ENCODE measurements around the gene COL11A2. TPM values are rescaled to one million over a fixed set of nuclear protein-coding genes. Genes with fewer than 3 reads are reported as not detected.
"Not testable (repeated sequence)": the region's sequence is repeated elsewhere in the genome, so short reads cannot be mapped to it uniquely, and the experiment has no call there.

COL11A2 gene
- total and polyA plus RNA-seq, 2 of the 13 experiments (the other 11 are each of a cell fraction or from before 2014, with no cell fraction given), result 0.55 TPM

- H3K4me2 ChIP-seq (ENCODE audit: low read depth, low read length); H3K27ac ChIP-seq (ENCODE audit: extremely low read length, insufficient read depth, low read length); intact Hi-C loops (cut with micrococcal nuclease; ENCODE audit: unreplicated experiment); FAIRE-seq; H3K36me3 ChIP-seq (replicated peaks in 1 of 2; ENCODE audit: control insufficient read depth in 1 of 2, insufficient read depth in 2 of 2, low read length in 2 of 2); H3K79me2 ChIP-seq (ENCODE audit: insufficient read depth, low read length); ATAC-seq; H2AFZ ChIP-seq (ENCODE audit: low read length); H3K27me3 ChIP-seq (ENCODE audit: control insufficient read depth in 1 of 2, insufficient read depth in 2 of 2, low read length in 2 of 2); H3K4me3 ChIP-seq (replicated peaks in 1 of 3; ENCODE audit: insufficient read depth in 1 of 3, low read depth in 2 of 3, low read length in 3 of 3); in situ Hi-C loops (cut with HindIII; ENCODE audit: extremely low pct_ligation_motif_present, low pct_unique_long_range_greater_than_20kb); BruUV-seq (replicated peaks); H3K9ac ChIP-seq (ENCODE audit: insufficient read depth, low read depth, low read length); H3K4me1 ChIP-seq (ENCODE audit: insufficient read depth, low read length); POLR2A ChIA-PET; CTCF ChIA-PET (ENCODE audit: low intra/inter-chr PET ratio, low total read pairs); H4K20me1 ChIP-seq (ENCODE audit: insufficient read depth, low read length); DNase-seq (ENCODE audit: low spot score): not testable (repeated sequence)
- H3K9me3 ChIP-seq (ENCODE audit: low read length), result peaks cover 11% of the 10 kb centered on the region; the same call in 1 of the 2 replicates
- WGBS (ENCODE audit: low lambda C conversion rate), result 75% methylated on average over 3 of the region's 3 CpGs
These were observed 41.7 kb downstream of the COL11A2 start for GRCh38 chr6:33150560-33150959.

- intact Hi-C loops (cut with micrococcal nuclease; ENCODE audit: unreplicated experiment) (loop anchor here (1.0 kb wide), 2 partner anchors 30 to 134 kb away; no protein-coding TSS in a partner anchor), in situ Hi-C loops (cut with HindIII; ENCODE audit: extremely low pct_ligation_motif_present, low pct_unique_long_range_greater_than_20kb) (no loop called here)
- CTCF ChIA-PET (ENCODE audit: low intra/inter-chr PET ratio, low total read pairs), result interaction anchor here (1.5 to 3.3 kb wide), 5 partner anchors 24 to 133 kb away, joined by 6 to 19 read pairs (median 11); no protein-coding TSS in a partner anchor
- Histone ChIP-seq H3K27ac (ENCODE audit: extremely low read length, insufficient read depth, low read length) (no peak overlapping the region), H3K9me3 (ENCODE audit: low read length) (peaks cover 11% of the 10 kb centered on the region; the same call in 1 of the 2 replicates), H3K4me2 (ENCODE audit: low read depth, low read length) (no peak overlapping the region), H4K20me1 (ENCODE audit: insufficient read depth, low read length) (no peaks in the 10 kb centered on the region), H3K9ac (ENCODE audit: insufficient read depth, low read depth, low read length) (no peak overlapping the region), H3K27me3 (ENCODE audit: control insufficient read depth in 1 of 2, insufficient read depth in 2 of 2, low read length in 2 of 2) (peaks cover 1 to 6% of the 10 kb centered on the region in 2 experiments; a peak in 1 of 5 replicates), H3K36me3 (replicated peaks in 1 of 2; ENCODE audit: control insufficient read depth in 1 of 2, insufficient read depth in 2 of 2, low read length in 2 of 2) (no peaks in the 10 kb centered on the region), H3K79me2 (ENCODE audit: insufficient read depth, low read length) (no peaks in the 10 kb centered on the region), H3K4me3 (replicated peaks in 1 of 3; ENCODE audit: insufficient read depth in 1 of 3, low read depth in 2 of 3, low read length in 3 of 3) (no peak overlapping the region), H2AFZ (ENCODE audit: low read length) (no peak overlapping the region), H3K4me1 (ENCODE audit: insufficient read depth, low read length) (no peaks in the 10 kb centered on the region)
- DNase-seq (ENCODE audit: low spot score) (peak; percentile 51), ATAC-seq (peak; percentile 67; the same call in 1 of the 3 replicates), FAIRE-seq (peak; percentile 80)
- no TSS peak for BruUV-seq (replicated peaks)
- POLR2A ChIA-PET, result no interaction called here
- WGBS (ENCODE audit: low lambda C conversion rate), result 34% methylated on average over 8 of the region's 8 CpGs
- TF ChIP-seq ZBTB44 (CRISPR knock-in tag; IDR thresholded peaks at IDR 0.05), result no peak
- no peak for TF ChIP-seq ZNF576 (CRISPR knock-in tag; IDR thresholded peaks at IDR 0.05)
- no peak for TF ChIP-seq HNF1B (CRISPR knock-in tag; IDR thresholded peaks at IDR 0.05)
- no peak for TF ChIP-seq JUND (CRISPR knock-in tag; IDR thresholded peaks at IDR 0.05)
- TF ChIP-seq PRDM10 (CRISPR knock-in tag; IDR thresholded peaks at IDR 0.05; ENCODE audit: low read depth), result no peak
- no peak for TF ChIP-seq E2F1 (CRISPR knock-in tag; IDR thresholded peaks at IDR 0.05)
These were observed 44.2 kb downstream of the COL11A2 start for GRCh38 chr6:33147807-33148666.
